ENCODE measurements around the gene FANCG.
A peak's percentile ranks its signal among the peaks of the same experiment; 100 is the strongest.

DNA sequence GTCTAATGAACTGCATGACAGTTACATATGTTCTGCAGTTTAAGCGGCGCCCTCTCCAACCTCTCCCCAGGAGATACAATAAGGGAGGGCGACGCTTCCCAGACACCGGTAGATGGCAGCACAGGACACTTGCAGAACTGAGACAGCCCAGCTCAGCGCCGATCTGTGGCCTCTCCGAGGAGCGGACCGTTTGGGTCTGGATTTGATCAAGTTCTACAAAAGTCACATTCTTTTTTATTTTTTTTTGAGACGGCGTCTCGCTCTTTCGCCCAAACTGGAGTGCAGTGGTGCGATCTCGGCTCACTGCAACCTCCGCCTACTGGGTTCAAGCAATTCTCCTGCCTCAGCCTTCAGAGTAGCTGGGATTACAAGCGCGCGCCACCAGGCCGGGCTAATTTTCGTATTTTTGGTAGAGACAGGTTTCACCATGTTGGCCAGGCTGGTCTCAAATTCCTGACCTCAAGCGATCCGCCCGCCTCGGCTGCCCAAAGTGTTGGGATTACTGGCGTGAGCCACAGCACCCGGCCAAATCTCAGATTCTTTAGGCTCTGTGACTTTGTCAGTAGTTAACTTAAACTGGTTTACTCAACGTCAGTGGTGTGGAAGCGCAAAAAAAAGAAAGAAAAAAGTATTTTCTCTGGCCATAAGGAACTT, 37.3 kb upstream of the FANCG start:
- TF ChIP-seq, protein P1, sequence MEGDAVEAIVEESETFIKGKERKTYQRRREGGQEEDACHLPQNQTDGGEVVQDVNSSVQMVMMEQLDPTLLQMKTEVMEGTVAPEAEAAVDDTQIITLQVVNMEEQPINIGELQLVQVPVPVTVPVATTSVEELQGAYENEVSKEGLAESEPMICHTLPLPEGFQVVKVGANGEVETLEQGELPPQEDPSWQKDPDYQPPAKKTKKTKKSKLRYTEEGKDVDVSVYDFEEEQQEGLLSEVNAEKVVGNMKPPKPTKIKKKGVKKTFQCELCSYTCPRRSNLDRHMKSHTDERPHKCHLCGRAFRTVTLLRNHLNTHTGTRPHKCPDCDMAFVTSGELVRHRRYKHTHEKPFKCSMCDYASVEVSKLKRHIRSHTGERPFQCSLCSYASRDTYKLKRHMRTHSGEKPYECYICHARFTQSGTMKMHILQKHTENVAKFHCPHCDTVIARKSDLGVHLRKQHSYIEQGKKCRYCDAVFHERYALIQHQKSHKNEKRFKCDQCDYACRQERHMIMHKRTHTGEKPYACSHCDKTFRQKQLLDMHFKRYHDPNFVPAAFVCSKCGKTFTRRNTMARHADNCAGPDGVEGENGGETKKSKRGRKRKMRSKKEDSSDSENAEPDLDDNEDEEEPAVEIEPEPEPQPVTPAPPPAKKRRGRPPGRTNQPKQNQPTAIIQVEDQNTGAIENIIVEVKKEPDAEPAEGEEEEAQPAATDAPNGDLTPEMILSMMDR (IDR thresholded peaks at IDR 0.05; ENCODE audit: insufficient read depth, low read depth, low read length) = peak; percentile 86
- TF ChIP-seq EZH2 (IDR thresholded peaks at IDR 0.05; ENCODE audit: insufficient read depth, low read length) = no peak

All from astrocyte (in vitro differentiated cells and primary cell).